GM12874 (cell line): ENCODE results near the gene ZNF593.

Experiments
- TF ChIP-seq, protein P1 (sequence below): IDR thresholded peaks from 2 replicates; pipeline ENCODE4 v1.5.1; 2011; ENCODE audit warnings: low read depth, mild to moderate bottlenecking, control low read depth, low read length, moderate library complexity; ENCODE audit not compliant: insufficient read depth

Gene ZNF593

DNA sequence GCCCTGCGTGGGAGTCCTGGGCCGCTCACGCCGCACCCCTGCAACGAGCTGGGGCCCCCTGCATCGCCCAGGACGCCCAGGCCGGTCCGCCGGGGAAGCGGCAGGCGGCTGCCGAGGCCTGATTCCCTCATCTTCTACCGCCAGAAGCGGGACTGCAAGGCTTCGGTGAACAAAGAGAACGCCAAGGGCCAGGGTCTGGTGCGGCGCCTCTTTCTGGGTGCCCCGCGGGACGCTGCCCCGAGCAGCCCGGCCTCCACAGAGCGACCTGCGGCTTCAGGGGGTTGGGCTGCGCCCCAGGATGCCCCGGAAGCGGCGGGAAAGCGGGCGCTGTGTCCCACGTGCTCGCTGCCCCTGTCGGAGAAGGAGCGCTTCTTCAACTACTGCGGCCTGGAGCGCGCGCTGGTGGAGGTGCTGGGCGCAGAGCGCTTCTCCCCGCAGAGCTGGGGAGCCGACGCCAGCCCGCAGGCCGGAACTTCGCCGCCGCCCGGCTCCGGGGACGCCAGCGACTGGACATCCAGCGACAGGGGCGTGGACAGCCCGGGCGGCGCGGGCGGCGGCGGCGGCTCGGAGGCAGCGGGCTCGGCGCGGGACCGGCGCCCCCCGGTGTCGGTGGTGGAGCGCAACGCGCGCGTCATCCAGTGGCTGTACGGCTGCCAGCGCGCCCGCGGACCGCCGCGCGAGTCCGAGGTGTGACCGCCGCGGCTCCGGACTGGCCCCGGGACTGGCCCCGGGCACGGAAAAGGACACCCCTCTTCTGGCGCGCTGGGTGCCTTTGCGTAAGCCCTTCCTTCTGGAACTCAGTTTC is 8.1 kb upstream of the ZNF593 start:
- TF ChIP-seq, protein P1, sequence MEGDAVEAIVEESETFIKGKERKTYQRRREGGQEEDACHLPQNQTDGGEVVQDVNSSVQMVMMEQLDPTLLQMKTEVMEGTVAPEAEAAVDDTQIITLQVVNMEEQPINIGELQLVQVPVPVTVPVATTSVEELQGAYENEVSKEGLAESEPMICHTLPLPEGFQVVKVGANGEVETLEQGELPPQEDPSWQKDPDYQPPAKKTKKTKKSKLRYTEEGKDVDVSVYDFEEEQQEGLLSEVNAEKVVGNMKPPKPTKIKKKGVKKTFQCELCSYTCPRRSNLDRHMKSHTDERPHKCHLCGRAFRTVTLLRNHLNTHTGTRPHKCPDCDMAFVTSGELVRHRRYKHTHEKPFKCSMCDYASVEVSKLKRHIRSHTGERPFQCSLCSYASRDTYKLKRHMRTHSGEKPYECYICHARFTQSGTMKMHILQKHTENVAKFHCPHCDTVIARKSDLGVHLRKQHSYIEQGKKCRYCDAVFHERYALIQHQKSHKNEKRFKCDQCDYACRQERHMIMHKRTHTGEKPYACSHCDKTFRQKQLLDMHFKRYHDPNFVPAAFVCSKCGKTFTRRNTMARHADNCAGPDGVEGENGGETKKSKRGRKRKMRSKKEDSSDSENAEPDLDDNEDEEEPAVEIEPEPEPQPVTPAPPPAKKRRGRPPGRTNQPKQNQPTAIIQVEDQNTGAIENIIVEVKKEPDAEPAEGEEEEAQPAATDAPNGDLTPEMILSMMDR: no peak

DNA sequence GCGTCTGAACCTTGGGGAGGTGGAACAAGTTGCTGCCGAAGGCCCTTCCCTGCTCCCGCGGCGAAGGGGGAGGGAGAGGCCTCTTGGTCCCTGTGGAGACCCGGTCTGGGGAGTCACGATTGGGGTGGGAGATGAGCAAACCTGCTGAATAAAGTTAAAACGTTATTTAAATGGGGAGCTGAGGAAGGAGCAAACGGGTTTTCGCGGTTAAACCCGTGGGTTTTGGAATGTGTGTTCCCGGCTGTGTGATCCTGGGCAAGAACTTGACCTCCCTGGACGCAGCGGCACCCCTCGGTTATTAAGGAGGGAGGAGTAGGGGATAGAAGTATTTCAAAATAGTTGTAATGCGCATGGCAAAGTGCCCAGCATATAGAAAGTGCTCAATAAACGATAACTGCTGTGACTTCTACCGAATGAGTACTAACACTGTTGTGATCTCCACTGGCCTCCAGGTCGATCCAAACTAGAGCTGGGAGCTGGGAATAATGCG is 7.4 kb upstream of the ZNF593 start:
- TF ChIP-seq, protein P1: no peak

DNA sequence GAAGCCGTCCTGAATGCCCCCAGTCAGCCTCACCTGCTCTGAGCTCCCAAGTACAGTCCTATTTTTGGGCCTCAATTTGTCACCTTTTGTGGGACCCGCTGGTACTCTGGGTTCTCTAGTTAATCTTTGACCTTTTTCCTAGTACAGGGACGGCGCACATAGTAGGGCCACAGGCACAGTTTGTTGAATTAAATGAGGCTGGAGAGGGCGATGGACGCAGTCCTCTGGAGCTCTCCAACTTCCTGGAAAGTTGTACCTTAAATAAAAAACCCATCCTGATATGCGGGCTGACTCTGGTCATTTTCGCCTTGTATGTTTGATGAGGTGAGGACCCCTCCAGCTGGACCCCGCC is 6.0 kb upstream of the ZNF593 start:
- TF ChIP-seq, protein P1: no peak

DNA sequence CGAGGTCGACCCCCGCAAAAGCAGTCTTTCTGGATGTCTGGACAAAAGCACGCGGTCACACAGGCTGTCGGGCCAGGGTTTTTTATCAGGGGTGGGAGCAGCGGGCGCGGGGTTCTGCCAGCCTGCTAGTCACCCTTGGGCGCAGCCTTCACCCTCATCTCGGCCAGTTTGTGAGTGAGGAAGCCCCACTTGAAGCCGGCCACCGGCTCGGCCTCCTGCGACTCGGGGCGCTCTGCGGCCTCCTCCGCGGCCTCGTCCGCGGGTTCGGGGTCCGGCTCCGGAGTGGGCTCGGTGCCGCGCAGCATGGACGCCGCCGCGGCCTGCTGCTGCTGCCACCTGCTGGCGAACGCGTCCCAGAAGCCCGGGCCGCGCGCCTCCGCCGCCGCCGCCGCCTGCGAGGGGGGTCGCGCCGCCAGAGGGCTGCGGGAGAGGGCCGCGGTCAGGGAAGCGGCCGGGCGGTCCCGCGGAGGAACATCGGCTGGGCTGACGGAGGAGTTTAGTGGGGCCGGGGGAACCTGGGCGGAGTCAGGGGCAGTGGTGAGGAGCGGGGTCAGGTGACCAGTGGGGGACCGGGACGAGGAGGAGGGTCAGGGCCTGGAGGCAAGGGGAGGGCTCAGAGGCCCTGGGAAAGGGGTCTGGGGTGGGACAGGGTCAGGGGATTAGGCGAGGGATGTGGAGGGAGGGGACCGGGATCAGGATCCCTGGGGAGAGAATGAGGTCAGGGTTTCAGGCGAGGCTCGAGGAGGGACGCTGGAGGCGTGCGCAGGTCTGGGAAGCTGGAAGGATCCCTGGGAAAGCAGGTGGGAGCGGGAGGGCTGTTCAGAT is 5.5 kb upstream of the ZNF593 start:
- TF ChIP-seq, protein P1: peak; percentile 60

DNA sequence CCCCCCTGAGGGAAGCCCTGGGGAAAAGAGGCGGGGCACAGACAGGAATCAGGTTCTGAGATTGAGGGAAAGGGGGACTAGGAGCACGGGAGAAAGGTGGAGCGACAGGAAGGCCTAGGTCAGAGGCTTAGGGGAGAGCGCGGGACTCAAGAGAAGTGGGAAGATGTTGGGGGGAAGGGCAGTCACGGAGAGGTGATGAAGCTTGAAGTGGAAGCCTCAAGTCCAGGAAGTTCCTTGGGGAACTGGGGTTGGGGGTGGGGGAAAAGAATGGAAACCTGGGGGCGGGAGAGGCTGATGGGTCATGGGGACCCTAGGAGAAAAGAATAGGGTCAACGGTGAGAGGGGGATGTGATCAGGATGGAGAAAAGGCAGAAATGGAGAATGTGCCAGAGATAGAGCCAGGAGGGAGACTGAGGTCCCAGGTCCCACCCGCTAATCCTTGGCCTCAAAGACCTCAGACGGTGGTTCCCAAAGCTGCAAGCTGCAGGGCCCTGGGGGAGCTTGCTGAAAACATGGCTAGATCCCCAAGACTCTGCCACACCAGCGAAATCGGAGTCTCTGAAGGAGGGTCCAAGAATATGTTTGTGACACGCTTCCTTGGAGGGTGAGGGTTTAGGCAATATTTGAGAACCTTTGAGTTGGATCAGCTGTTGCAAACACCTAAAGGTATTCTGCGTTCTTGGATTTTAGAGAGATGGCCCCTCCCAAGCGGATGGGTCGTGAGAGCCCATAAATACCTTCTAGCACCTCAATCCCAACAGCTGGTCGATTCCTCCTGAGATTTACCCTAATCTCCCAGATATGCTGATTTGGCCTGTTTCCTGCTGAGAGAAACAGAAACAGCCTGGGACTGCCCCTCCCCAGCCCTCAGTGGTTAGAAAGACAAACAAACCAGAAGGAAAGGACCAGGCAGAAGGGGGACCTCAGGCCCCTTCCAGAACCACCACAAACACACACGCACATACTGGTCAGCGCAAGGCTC is 4.6 kb upstream of the ZNF593 start:
- TF ChIP-seq, protein P1: no peak

DNA sequence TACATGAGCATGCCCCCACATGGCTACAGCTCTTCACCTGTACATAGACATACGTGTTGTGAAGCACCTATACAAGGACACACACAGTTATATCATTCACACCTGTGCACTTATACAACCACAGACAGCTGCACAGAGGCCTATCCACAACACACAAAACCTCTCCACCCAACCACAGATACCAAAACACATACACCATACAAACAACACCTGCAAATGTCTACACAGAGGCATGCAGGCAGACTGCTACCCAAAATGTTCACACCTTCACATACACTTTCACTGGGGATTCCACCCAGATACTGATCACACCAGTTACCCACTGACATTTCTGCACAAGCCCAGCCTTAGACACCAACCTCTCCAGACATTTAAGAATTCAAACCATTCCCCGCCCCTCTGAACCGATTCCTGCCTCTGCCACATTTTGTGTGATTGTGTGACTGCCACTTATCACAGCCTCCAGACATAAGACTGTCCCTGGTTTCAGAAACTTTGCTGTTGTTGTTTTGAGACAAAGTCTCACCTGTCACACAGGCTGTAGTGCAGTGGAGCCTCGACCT is 2.9 kb upstream of the ZNF593 start:
- TF ChIP-seq, protein P1: no peak
